NT2/D1 (cell line): ENCODE data around the gene FRMD4A.

Source experiments
- SUZ12 ChIP-seq: IDR thresholded peaks from 2 replicates; pipeline ENCODE4 v1.6.1; 2011; ENCODE audit not compliant: insufficient read length, insufficient read depth; ENCODE audit errors: extremely low read depth
- YY1 ChIP-seq: IDR thresholded peaks from 2 replicates; pipeline ENCODE4 v1.6.1; 2011; ENCODE audit not compliant: insufficient read length, insufficient read depth
- ZNF274 ChIP-seq: IDR thresholded peaks from 2 replicates; pipeline ENCODE4 v1.6.1; 2011; ENCODE audit warnings: mild to moderate bottlenecking, low read depth, low read length

GRCh38 chr10:13892871-13893270 is 437.9 kb downstream of the FRMD4A start:
- TF ChIP-seq YY1 (no peak), ZNF274 (no peak), SUZ12 (no peak)
